Erythroblast (primary cell): ENCODE results near the gene POFUT2.

Experiments used
- GATA1 ChIP-seq: IDR thresholded peaks from 2 replicates; pipeline ENCODE4 v1.6.1; 2011; ENCODE audit warnings: low read depth, mild to moderate bottlenecking, control low read depth, low read length, moderate library complexity
- POLR2A ChIP-seq: IDR thresholded peaks from 2 replicates; pipeline ENCODE4 v1.6.1; 2011; ENCODE audit warnings: mild to moderate bottlenecking, low read length

- TF ChIP-seq POLR2A = no peak
- TF ChIP-seq GATA1 = no peak
Measured at GRCh38 chr21:45289134-45289533, 1.4 kb upstream of the POFUT2 start.
